AG09309 (cell line): ENCODE measurements around the gene NHS.
A peak's percentile ranks its signal among the peaks of the same experiment; 100 is the strongest.
"Not testable (repeated sequence)": the region's sequence is repeated elsewhere in the genome, so short reads cannot be mapped to it uniquely, and the experiment has no call there.

ENCODE experiments used
- DNase-seq: peaks from one replicate; pipeline ENCODE4 v3.0.0-alpha.2; 2010; ENCODE audit warnings: low read depth
- H3K4me3 ChIP-seq: 2 replicates; pipeline ENCODE4 v1.5.1; 2011; ENCODE audit warnings: mild to moderate bottlenecking, low read depth, low read length, moderate library complexity; ENCODE audit not compliant: control insufficient read depth
- TF ChIP-seq, protein P1 (sequence below): IDR thresholded peaks from 2 replicates; pipeline ENCODE4 v1.5.1; 2011; ENCODE audit warnings: mild to moderate bottlenecking, low read depth, low read length, inconsistent platforms; ENCODE audit not compliant: insufficient read depth, control insufficient read depth; ENCODE audit errors: missing control alignments

Gene NHS

DNA sequence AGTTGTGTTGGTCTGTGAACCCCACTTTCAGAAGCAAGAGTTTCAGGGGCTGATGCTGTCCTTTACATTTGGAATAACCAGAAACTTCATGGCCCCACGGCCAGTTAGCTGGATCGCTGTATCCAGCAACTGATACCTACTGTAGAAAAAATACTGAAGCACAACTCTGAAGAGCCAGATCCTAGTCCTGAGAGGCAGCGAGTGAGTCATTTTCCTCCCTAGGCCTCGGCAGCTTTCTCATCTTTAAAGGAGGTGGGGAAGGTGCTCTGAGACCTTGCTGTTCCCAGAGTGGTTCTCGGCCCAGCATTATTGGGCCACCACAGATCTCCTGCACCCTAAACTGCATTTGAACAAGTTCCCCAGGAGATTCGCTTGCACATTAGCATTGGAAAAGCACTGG is 63.2 kb downstream of the NHS start:
- no peak for DNase-seq
- TF ChIP-seq, protein P1, sequence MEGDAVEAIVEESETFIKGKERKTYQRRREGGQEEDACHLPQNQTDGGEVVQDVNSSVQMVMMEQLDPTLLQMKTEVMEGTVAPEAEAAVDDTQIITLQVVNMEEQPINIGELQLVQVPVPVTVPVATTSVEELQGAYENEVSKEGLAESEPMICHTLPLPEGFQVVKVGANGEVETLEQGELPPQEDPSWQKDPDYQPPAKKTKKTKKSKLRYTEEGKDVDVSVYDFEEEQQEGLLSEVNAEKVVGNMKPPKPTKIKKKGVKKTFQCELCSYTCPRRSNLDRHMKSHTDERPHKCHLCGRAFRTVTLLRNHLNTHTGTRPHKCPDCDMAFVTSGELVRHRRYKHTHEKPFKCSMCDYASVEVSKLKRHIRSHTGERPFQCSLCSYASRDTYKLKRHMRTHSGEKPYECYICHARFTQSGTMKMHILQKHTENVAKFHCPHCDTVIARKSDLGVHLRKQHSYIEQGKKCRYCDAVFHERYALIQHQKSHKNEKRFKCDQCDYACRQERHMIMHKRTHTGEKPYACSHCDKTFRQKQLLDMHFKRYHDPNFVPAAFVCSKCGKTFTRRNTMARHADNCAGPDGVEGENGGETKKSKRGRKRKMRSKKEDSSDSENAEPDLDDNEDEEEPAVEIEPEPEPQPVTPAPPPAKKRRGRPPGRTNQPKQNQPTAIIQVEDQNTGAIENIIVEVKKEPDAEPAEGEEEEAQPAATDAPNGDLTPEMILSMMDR = no peak
- no peak overlapping the region for H3K4me3 ChIP-seq

DNA sequence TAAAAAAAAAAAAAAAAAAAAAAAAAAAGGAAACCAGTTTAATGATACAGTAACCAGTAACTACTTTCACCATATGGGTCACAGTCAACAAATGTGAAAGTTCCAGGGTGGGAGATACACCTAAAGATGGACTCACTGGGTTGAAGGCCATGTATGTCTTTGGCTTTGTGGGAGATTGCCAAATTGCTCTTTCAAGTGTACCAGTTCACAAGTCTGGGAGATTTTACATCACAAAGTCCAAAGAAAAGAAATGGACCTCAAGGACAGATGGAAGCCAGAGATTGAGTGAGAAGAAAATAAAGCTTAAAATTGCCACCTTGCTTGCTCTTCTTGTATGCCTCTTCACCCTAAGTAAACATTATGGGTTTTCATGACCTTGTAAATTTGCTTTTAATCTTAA is 65.3 kb downstream of the NHS start:
- no peak overlapping the region for H3K4me3 ChIP-seq
- no peak for DNase-seq
- TF ChIP-seq, protein P1 = no peak

- TF ChIP-seq, protein P1 = no peak
- no peak overlapping the region for H3K4me3 ChIP-seq
- DNase-seq = no peak
Observed at GRCh38 chrX:17440836-17441235, 65.8 kb downstream of the NHS start.

- DNase-seq = peak; percentile 13
- TF ChIP-seq, protein P1 = no peak
- H3K4me3 ChIP-seq = no peak overlapping the region
Observed at GRCh38 chrX:17441965-17442364, 67.0 kb downstream of the NHS start.

GRCh38 chrX:17442898-17443297 is 67.9 kb downstream of the NHS start:
- no peak overlapping the region for H3K4me3 ChIP-seq
- no peak for DNase-seq
- TF ChIP-seq, protein P1 = no peak

DNA sequence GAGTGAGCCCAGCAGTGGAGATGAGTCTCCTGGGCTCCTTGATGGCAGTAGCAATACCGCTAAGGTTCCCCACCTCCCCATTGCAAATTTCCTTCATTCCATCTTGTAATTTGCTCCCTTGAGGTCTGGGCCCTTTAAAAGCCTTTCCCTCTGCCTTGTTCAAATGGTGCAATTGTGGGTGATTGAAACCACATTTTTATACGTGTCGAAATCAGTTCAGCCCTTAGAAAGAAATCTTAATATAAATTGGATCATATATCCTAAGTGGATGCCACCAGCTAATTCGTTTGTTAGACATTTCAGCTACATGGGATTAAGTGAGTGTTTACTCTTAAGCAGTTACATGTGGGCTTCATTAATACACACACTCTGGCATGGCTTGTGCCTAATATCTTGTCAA is 68.6 kb downstream of the NHS start:
- no peak overlapping the region for H3K4me3 ChIP-seq
- DNase-seq = peak; percentile 10
- TF ChIP-seq, protein P1 = no peak

DNA sequence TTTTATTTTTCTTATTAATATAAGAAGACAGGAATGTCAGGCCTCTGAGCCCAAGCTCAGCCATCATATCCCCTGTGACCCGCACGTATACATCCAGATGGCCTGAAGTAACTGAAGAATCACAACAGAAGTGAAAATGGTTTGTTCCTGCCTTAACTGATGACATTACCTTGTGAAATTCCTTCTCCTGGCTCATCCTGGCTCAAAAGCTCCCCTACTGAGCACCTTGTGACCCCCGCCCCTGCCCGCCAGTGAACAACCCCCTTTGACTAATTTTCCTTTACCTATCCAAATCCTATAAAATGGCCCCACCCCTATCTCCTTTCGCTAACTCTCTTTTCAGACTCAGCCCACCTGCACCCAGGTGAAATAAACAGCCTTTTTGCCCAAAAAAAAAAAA is 71.3 kb downstream of the NHS start:
- H3K4me3 ChIP-seq, DNase-seq: not testable (repeated sequence)
